Activated CD4-positive, alpha-beta T cell treated with anti-CD3 and anti-CD28 coated beads, Interleukin-2, amount 10 ng/mL, durations not matched to agents 24 days and 14 days (primary cell): ENCODE measurements around the gene ANXA6. TPM values are rescaled to one million over a fixed set of nuclear protein-coding genes. Genes with fewer than 3 reads are reported as not detected.

Source experiments
- DNase-seq: peaks from one replicate; pipeline ENCODE4 v3.0.0; 2022
- H3K27ac Mint-ChIP-seq: one replicate; pipeline ENCODE4 v1.8.0; 2022; ENCODE audit warnings: mild to moderate bottlenecking, mixed read lengths
- H3K27me3 Mint-ChIP-seq: one replicate; pipeline ENCODE4 v1.8.0; 2022; ENCODE audit warnings: mixed read lengths
- H3K36me3 Mint-ChIP-seq: one replicate; pipeline ENCODE4 v1.8.0; 2022; ENCODE audit warnings: low read depth, mild to moderate bottlenecking, mixed read lengths
- H3K4me1 Mint-ChIP-seq: one replicate; pipeline ENCODE4 v1.8.0; 2021; ENCODE audit warnings: mixed read lengths
- H3K4me3 Mint-ChIP-seq: one replicate; pipeline ENCODE4 v1.8.0; 2022; ENCODE audit warnings: mild to moderate bottlenecking, moderate library complexity, mixed read lengths
- H3K9me3 Mint-ChIP-seq: one replicate; pipeline ENCODE4 v1.8.0; 2021; ENCODE audit warnings: mixed read lengths
- intact Hi-C: fragments of 100-400 bp; cut with micrococcal nuclease; formaldehyde crosslinking; loops from one replicate; pipeline ENCODE4 v1.15.1; 2023
- total RNA-seq: library from RNA; stranded (reverse); gene quantifications from 2 replicates; pipeline ENCODE4 v1.2.3, GENCODE V29; 2022

Gene ANXA6
- total RNA-seq, 1 donor from 2014 or later: 314 TPM

GRCh38 chr5:151106509-151106908, 51.1 kb downstream of the ANXA6 start:
- no peaks in the 10 kb centered on the region for H3K9me3 Mint-ChIP-seq
- peaks cover 71% of the 10 kb centered on the region for H3K36me3 Mint-ChIP-seq
- no peak overlapping the region for H3K4me3 Mint-ChIP-seq
- no peaks in the 10 kb centered on the region for H3K27me3 Mint-ChIP-seq
- peaks cover 11% of the 10 kb centered on the region for H3K4me1 Mint-ChIP-seq
- DNase-seq: no peak
- H3K27ac Mint-ChIP-seq: peak overlapping the region; percentile 74
- intact Hi-C loops: no loop called here

GRCh38 chr5:151106043-151106442, 51.5 kb downstream of the ANXA6 start:
- H3K4me3 Mint-ChIP-seq: no peak overlapping the region
- H3K27me3 Mint-ChIP-seq: no peaks in the 10 kb centered on the region
- H3K4me1 Mint-ChIP-seq: peaks cover 12% of the 10 kb centered on the region
- H3K9me3 Mint-ChIP-seq: no peaks in the 10 kb centered on the region
- H3K36me3 Mint-ChIP-seq: peaks cover 69% of the 10 kb centered on the region
- DNase-seq: no peak
- H3K27ac Mint-ChIP-seq: peak overlapping the region; percentile 74
- intact Hi-C loops: no loop called here

- Mint-ChIP-seq H3K4me1 (peaks cover 15% of the 10 kb centered on the region), H3K27me3 (no peaks in the 10 kb centered on the region), H3K36me3 (peaks cover 69% of the 10 kb centered on the region), H3K9me3 (no peaks in the 10 kb centered on the region), H3K27ac (no peak overlapping the region), H3K4me3 (no peak overlapping the region)
- no peak for DNase-seq
- intact Hi-C loops: no loop called here
These were observed 52.0 kb downstream of the ANXA6 start for GRCh38 chr5:151105561-151105960.

GRCh38 chr5:151104795-151105194, 52.8 kb downstream of the ANXA6 start:
- Mint-ChIP-seq H3K27me3 (no peaks in the 10 kb centered on the region), H3K4me1 (peaks cover 20% of the 10 kb centered on the region), H3K27ac (no peak overlapping the region), H3K4me3 (no peak overlapping the region), H3K9me3 (no peaks in the 10 kb centered on the region), H3K36me3 (peaks cover 70% of the 10 kb centered on the region)
- DNase-seq: no peak
- intact Hi-C loops: no loop called here

DNA sequence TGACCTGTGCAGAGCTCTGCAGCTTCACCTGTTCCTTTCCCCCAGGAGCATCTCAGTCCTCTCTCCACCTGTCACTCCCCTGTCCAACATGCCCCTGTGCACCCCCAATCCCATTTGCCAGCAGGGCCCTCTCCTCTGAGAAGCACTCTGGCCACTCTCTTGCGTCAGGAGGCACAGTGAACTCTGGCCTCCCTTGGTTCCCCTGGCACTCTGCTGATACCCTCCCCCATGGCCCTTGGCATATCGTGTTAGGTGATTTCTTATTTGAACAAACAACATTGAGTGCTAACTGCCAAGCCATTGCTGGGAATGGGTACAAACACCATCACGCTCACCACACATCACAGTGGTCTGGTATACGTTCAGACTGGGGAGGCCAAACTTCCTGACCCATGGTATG, 55.8 kb downstream of the ANXA6 start:
- H3K27ac Mint-ChIP-seq: peak overlapping the region; percentile 56
- H3K36me3 Mint-ChIP-seq: peaks cover 57% of the 10 kb centered on the region
- intact Hi-C loops: no loop called here
- H3K4me3 Mint-ChIP-seq: no peak overlapping the region
- no peaks in the 10 kb centered on the region for H3K9me3 Mint-ChIP-seq
- peaks cover 40% of the 10 kb centered on the region for H3K4me1 Mint-ChIP-seq
- no peaks in the 10 kb centered on the region for H3K27me3 Mint-ChIP-seq
- DNase-seq: no peak

DNA sequence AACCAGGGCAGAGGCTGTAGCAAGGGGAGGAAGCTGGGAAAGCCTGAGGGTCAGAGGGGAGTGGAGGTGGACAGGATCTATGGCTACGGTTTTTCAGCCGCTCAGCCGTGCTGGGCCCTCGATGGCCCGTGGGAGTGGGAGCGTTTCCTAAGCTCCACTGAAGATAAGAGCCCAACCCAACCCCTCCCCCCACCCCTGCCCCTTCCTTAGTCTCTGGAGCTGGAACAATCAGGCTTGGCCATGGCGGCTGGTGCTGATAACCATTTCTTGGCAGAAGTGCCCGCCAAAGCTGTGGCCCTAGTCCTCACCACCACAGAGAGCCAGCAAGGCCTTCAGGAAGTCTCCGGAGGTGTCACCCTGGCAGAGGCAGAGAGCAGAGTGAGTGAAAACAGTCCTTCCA, 56.4 kb downstream of the ANXA6 start:
- no peak for DNase-seq
- Mint-ChIP-seq H3K9me3 (no peaks in the 10 kb centered on the region), H3K36me3 (peaks cover 53% of the 10 kb centered on the region), H3K4me1 (peaks cover 39% of the 10 kb centered on the region), H3K27me3 (no peaks in the 10 kb centered on the region), H3K27ac (peak overlapping the region; percentile 53), H3K4me3 (no peak overlapping the region)
- intact Hi-C loops: no loop called here

DNA sequence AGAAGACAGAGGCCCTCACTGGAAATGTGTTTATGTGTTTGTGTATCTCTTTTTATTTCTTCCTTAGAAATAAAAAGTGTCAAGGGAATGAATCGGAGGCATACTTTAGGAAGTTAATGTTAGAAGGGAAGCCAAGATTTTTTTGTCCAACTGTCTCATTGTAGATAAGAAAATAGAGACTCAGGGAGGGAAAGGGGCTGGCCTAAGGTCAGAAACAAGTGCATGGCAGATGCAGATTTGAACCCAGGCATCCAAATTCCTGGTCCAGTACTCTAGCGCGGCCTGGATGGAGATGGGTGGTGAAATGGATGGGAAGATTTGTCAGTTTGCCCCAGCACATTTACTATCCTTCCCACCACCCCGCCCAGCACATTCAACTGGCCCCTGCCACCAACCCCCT, 56.9 kb downstream of the ANXA6 start:
- peaks cover 44% of the 10 kb centered on the region for H3K4me1 Mint-ChIP-seq
- DNase-seq: no peak
- peaks cover 52% of the 10 kb centered on the region for H3K36me3 Mint-ChIP-seq
- peak overlapping the region; percentile 53 for H3K27ac Mint-ChIP-seq
- no peaks in the 10 kb centered on the region for H3K27me3 Mint-ChIP-seq
- intact Hi-C loops: no loop called here
- H3K9me3 Mint-ChIP-seq: no peaks in the 10 kb centered on the region
- no peak overlapping the region for H3K4me3 Mint-ChIP-seq

DNA sequence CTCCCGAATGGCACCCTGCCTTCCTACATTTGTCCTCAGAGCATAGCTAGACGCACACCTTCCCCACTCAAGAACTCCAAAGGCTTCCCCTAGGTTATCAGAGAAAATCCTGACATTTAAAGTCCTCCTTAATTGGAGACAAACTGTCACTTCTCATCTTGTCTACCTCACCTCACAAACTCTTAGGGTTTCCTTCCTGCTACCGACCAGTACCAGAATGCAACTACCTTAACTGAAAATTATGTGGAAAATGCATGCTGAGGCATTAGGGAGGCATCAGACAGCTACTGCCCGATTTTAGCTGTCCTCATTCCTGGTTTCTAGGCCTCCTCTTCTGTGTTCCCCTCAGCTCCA, 58.8 kb downstream of the ANXA6 start:
- DNase-seq: no peak
- Mint-ChIP-seq H3K36me3 (peaks cover 42% of the 10 kb centered on the region), H3K27me3 (no peaks in the 10 kb centered on the region), H3K9me3 (no peaks in the 10 kb centered on the region), H3K4me3 (peak overlapping the region; percentile 50), H3K4me1 (peaks cover 63% of the 10 kb centered on the region), H3K27ac (peak overlapping the region; percentile 76)
- intact Hi-C loops: loop anchor here (1.0 to 5.0 kb wide), 2 partner anchors 20 to 686 kb away; partner anchors contain the start of gene CD74

DNA sequence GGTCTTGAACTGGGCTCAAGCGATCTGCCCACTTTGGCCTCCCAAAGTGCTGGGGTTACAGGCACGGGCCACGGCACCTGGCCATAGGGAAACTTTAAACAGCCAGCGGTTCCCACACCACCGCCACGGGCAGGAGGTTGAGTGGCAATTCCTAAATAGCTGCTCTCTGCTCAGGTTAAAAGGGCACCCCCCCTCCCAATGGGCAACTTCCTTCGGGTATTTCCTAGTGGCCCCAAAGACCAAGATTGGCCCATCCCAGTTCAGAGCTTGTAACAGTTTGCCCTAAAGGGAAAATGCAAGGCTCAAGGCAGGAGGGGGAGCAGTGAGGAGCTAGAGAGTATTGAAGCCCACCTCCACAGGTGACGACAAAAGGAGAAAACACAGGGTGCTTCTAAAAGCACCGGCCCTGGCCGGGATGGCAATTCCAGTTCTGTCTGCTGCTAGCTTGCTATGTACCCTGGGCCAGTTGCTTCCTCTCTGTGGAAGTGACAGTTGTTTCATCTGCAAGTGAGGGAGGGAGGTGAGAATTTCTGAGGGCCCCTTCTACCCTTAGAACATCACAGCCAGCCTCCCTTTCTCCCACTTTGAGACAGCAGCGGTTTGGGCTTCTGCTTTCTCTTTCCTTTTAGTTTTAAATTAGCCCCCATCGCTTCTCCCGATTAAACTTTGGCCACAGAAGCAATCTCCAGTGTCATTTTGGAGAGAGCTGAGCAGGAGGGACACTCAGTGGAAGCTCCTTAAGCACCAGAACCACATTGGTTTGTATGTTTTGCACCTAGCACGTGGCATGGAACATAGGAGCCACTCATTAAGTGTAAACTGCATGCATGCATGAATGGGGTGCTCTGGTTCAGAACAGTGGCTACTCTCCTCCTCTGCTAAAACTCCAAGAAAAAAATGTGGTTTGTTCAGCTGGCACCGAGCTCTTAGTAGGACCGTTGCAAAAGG, 59.5 kb downstream of the ANXA6 start:
- Mint-ChIP-seq H3K36me3 (peaks cover 37% of the 10 kb centered on the region), H3K4me3 (peak overlapping the region; percentile 50), H3K27ac (peak overlapping the region; percentile 76), H3K4me1 (peaks cover 68% of the 10 kb centered on the region), H3K27me3 (no peaks in the 10 kb centered on the region), H3K9me3 (no peaks in the 10 kb centered on the region)
- intact Hi-C loops: loop anchor here (1.0 to 5.0 kb wide), 2 partner anchors 20 to 686 kb away; partner anchors contain the start of gene CD74
- DNase-seq: peak; percentile 79

DNA sequence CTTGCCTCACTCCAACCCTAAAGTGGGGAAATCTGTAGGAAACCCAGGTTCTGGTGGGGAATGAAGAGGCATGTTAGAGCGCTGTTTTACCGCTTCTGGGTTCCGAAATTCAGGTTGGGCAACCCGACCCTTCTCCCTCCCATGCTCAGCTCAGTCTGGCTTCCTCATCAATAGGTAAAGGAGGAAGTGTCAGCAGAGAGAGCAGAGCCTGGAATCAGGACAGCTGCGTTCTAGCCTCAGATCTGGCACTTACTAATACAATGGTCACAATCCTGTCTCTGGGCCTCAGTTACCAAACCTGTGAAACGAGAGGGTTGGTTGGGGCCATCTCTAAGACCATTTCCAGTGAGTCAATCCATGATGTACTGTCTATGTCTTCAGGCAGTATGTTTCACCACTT, 60.5 kb downstream of the ANXA6 start:
- peaks cover 72% of the 10 kb centered on the region for H3K4me1 Mint-ChIP-seq
- no peaks in the 10 kb centered on the region for H3K9me3 Mint-ChIP-seq
- H3K27ac Mint-ChIP-seq: peak overlapping the region; percentile 47
- H3K4me3 Mint-ChIP-seq: no peak overlapping the region
- no peak for DNase-seq
- H3K36me3 Mint-ChIP-seq: peaks cover 37% of the 10 kb centered on the region
- intact Hi-C loops: loop anchor here (5.0 kb wide), 1 partner anchor 685 kb away; the partner anchor contains the start of gene CD74
- no peaks in the 10 kb centered on the region for H3K27me3 Mint-ChIP-seq

DNA sequence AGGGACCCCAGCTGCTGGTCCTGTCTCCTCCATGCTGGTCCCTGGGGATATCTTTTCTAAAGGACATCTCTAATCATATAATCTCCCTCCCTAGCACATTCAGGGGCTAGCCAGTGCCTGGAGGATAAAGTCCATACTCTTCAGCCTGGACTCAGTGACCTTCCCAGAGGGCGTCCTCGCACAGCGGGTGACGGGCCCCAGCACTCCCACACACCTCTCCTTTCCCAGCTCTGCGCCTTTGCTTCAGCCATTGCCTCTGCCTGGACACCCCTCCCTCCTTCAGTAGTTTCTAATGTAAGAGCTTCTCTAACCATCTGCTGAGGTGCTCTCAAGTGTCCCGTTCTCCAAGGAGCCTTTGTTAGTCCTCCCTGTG, 61.6 kb downstream of the ANXA6 start:
- peak overlapping the region; percentile 71 for H3K27ac Mint-ChIP-seq
- H3K4me1 Mint-ChIP-seq: peaks cover 74% of the 10 kb centered on the region
- no peaks in the 10 kb centered on the region for H3K27me3 Mint-ChIP-seq
- H3K36me3 Mint-ChIP-seq: peaks cover 30% of the 10 kb centered on the region
- H3K4me3 Mint-ChIP-seq: peak overlapping the region; percentile 60
- no peaks in the 10 kb centered on the region for H3K9me3 Mint-ChIP-seq
- intact Hi-C loops: loop anchor here (5.0 kb wide), 1 partner anchor 684 kb away; the partner anchor contains the start of gene CD74
- DNase-seq: no peak

DNA sequence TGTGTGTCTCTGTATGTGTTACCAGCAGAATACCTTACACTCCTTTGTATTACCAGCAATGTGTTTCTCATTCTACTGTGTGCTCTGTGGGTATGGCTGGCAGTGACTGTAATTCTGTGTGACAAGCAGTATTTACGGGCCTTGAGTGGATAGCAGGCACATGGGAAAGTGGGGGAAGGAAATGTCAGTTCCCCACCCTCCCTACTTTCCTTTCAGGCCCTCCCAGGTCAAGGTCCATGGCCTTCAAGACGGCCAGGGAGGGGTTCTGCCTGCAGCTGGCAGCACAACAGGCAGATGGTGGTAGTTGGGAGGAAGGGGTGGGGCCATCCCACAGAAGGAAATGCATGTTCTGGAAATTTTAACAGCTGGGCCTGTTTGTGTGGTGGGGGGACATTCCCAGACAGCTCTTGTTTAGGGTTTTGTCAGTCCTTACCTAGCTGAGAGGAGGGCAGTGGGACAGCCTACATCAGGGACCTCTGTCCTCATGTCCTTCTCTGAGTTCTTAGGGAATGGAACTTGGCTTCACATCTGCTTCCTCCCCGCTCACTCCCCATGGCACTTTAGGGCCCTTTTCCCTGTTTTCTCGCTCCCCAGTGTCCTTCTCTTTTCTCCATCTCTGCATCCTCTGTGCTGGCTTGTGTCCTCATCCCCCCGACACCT, 62.1 kb downstream of the ANXA6 start:
- no peak for DNase-seq
- H3K27me3 Mint-ChIP-seq: no peaks in the 10 kb centered on the region
- intact Hi-C loops: loop anchor here (2.0 to 5.0 kb wide), 2 partner anchors 19 to 683 kb away; partner anchors contain the start of gene CD74
- peaks cover 25% of the 10 kb centered on the region for H3K36me3 Mint-ChIP-seq
- peaks cover 73% of the 10 kb centered on the region for H3K4me1 Mint-ChIP-seq
- peak overlapping the region; percentile 71 for H3K27ac Mint-ChIP-seq
- H3K4me3 Mint-ChIP-seq: peak overlapping the region; percentile 60
- no peaks in the 10 kb centered on the region for H3K9me3 Mint-ChIP-seq

DNA sequence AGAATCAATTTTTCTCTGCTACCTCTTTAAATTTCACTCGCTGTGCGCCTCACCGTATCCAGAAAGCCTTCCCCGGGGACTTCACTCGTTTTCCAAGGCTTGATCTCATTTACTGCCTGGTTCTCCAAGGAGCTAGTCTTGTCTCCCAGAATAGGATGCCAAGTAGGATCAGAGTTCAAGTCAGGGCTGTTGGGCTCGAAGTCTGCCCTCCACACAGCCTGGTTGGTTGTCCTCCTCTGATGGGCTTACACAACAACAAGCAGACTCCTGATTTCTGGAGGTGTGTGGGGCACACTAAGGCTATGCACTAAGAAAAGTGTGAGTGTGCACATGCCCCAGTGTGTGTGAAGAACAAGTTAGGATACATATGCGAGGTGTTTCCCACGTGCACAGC, 62.7 kb downstream of the ANXA6 start:
- H3K36me3 Mint-ChIP-seq: peaks cover 18% of the 10 kb centered on the region
- H3K27me3 Mint-ChIP-seq: no peaks in the 10 kb centered on the region
- H3K9me3 Mint-ChIP-seq: no peaks in the 10 kb centered on the region
- no peak for DNase-seq
- H3K4me3 Mint-ChIP-seq: peak overlapping the region; percentile 74
- H3K27ac Mint-ChIP-seq: peak overlapping the region; percentile 90
- peaks cover 68% of the 10 kb centered on the region for H3K4me1 Mint-ChIP-seq
- intact Hi-C loops: loop anchor here (1.0 to 5.0 kb wide), 5 partner anchors 9 to 683 kb away; partner anchors contain the start of gene CD74
